A673 (cell line): ENCODE data around the gene ALKBH7.

Experiments used
- CTCF ChIP-seq: fragments of 300-800, 200-600 bp; sonication (generic); conservative IDR thresholded peaks from 2 replicates; pipeline ENCODE4 v1.5.1; 2017; ENCODE audit warnings: low read depth, mild to moderate bottlenecking, antibody characterized with exemption, low read length, moderate library complexity, mixed read lengths
- EZH2 ChIP-seq: fragments of 200-600 bp; sonication (generic); IDR thresholded peaks from 2 replicates; pipeline ENCODE4 v1.6.1; 2017; ENCODE audit warnings: borderline replicate concordance, low read depth, mild to moderate bottlenecking, mixed read lengths, antibody characterized with exemption, low read length; ENCODE audit not compliant: poor library complexity, severe bottlenecking

- TF ChIP-seq CTCF, result no peak
- TF ChIP-seq EZH2, result no peak
These were observed 51.1 kb downstream of the ALKBH7 start for GRCh38 chr19:6423499-6424194.
